Measurements from ENCODE around the gene OR4D1. TPM values are rescaled to one million over a fixed set of nuclear protein-coding genes. Genes with fewer than 3 reads are reported as not detected.

OR4D1 gene
- total and polyA plus RNA-seq, 9 of the 15 experiments (the other 6 are each of a cell fraction or from before 2014, with no cell fraction given) = not detected

DNA sequence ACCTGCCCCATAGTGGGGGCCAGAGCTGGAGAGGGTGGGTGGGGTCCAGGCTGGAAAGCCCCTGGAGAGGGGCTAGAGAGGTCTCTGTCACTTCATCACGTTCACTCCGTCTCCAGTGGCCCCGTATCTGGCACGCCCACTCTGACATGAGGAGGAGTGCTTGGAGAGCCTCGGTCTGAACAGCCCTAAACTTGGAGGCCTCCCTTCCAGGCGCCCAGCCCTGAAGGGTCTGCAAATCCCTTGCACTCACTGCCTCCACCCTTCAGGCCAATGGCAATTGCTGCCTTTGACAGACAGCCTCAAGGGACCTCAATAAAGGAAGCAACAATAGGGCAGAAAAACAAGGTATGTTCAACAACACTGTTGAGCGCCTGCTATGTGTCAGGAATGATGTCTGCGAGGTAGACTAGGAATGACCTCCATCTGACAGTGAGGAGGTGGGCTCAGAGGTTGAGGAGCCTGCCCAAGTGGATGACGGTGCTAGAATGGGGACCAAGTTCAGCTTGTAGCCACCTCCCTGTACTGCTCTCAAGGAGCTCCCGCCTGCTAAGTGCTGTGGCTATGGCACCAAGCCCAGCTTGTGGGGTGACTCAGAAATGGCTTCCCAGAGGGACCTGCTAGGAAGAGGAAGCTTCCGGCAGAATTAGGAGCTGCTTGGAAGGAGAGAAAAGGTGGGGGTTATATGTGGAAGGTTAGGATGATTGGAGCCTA is 41.4 kb downstream of the OR4D1 start (continued):
- TF ChIP-seq ILK (tag; IDR thresholded peaks at IDR 0.05; ENCODE audit: borderline replicate concordance, low read depth) = no peak

DNA sequence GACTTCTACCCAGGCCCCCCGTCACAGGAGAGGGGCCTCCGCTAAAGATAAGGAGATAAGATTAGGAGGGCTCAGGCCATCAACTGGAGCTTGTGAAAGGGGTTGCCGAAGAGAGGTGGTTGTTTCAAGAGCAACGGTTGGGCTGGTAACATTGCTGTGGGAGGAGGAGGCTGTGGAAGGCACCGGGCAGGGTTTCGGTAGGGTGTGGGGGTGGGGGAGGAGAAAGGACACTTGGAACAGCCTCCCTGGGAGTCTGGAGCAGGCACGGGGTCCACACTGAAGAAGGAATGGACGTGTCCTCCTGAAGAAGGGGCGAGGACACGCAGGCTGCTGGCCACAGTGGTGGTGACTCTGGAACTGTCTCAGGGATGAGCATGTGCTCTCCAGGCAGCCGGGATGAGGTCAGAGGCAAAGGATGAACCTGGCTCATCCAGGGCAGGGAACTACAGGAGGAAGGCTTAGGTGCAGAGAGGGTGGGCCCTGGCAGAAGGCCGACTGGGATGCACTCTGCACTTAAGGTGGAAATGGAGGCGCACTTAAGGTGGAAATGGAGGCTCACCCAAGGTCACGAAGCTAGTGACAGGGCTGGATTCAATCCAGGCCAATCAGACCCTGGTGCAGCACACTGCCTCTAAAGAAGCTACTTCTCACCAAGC is 43.2 kb downstream of the OR4D1 start:
- peaks cover 27 to 45% of the 10 kb centered on the region in 2 experiments for H3K4me1 ChIP-seq (replicated peaks in 1 of 2; ENCODE audit: control insufficient read depth in 2 of 2, insufficient read depth in 2 of 2, low read length in 2 of 2)
- TF ChIP-seq NR2C2 (CRISPR knock-in tag; IDR thresholded peaks at IDR 0.05) (no peak), NR2C2 (tag; IDR thresholded peaks at IDR 0.05) (peak; percentile 31; the same call in 1 of the 2 replicates), CHD4 (IDR thresholded peaks at IDR 0.05; ENCODE audit: insufficient read depth, insufficient replicate concordance, low read depth, low read length, poor library complexity, severe bottlenecking) (no peak), RBBP5 (IDR thresholded peaks at IDR 0.05; ENCODE audit: borderline replicate concordance, insufficient read depth, low read length, poor library complexity, severe bottlenecking) (no peak), GTF2E2 (tag; IDR thresholded peaks at IDR 0.05) (no peak), MBD2 (IDR thresholded peaks at IDR 0.05; ENCODE audit: borderline replicate concordance, low read depth) (no peak), PRMT5 (CRISPR knock-in tag; IDR thresholded peaks at IDR 0.05) (no peak), L3MBTL2 (IDR thresholded peaks at IDR 0.05) (peak; percentile 36; the same call in 1 of the 2 replicates), CBX3 (IDR thresholded peaks at IDR 0.05; ENCODE audit: borderline replicate concordance in 1 of 2, low read length in 2 of 2) (no peak)
- TF ChIP-seq, protein P1, sequence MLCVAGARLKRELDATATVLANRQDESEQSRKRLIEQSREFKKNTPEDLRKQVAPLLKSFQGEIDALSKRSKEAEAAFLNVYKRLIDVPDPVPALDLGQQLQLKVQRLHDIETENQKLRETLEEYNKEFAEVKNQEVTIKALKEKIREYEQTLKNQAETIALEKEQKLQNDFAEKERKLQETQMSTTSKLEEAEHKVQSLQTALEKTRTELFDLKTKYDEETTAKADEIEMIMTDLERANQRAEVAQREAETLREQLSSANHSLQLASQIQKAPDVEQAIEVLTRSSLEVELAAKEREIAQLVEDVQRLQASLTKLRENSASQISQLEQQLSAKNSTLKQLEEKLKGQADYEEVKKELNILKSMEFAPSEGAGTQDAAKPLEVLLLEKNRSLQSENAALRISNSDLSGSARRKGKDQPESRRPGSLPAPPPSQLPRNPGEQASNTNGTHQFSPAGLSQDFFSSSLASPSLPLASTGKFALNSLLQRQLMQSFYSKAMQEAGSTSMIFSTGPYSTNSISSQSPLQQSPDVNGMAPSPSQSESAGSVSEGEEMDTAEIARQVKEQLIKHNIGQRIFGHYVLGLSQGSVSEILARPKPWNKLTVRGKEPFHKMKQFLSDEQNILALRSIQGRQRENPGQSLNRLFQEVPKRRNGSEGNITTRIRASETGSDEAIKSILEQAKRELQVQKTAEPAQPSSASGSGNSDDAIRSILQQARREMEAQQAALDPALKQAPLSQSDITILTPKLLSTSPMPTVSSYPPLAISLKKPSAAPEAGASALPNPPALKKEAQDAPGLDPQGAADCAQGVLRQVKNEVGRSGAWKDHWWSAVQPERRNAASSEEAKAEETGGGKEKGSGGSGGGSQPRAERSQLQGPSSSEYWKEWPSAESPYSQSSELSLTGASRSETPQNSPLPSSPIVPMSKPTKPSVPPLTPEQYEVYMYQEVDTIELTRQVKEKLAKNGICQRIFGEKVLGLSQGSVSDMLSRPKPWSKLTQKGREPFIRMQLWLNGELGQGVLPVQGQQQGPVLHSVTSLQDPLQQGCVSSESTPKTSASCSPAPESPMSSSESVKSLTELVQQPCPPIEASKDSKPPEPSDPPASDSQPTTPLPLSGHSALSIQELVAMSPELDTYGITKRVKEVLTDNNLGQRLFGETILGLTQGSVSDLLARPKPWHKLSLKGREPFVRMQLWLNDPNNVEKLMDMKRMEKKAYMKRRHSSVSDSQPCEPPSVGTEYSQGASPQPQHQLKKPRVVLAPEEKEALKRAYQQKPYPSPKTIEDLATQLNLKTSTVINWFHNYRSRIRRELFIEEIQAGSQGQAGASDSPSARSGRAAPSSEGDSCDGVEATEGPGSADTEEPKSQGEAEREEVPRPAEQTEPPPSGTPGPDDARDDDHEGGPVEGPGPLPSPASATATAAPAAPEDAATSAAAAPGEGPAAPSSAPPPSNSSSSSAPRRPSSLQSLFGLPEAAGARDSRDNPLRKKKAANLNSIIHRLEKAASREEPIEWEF (CRISPR knock-in tag; IDR thresholded peaks at IDR 0.05) = no peak

More for the DNA sequence above, 43.2 kb downstream of the OR4D1 start:
- POLR2A ChIA-PET = interaction anchor here (0.7 to 1.9 kb wide), 2 partner anchors 11 to 1204 kb away, joined by 3 to 9 read pairs; no protein-coding TSS in a partner anchor
- H3K36me3 ChIP-seq (ENCODE audit: control insufficient read depth, insufficient read depth, low read length) = no peaks in the 10 kb centered on the region
- in situ Hi-C loops (cut with MboI) = no loop called here
- no peak overlapping the region for H3K4me2 ChIP-seq (ENCODE audit: insufficient read depth, low read length)
- peak overlapping the region; percentile 38 for H2AFZ ChIP-seq (ENCODE audit: low read depth, low read length)
- H4K20me1 ChIP-seq (replicated peaks; ENCODE audit: control insufficient read depth, insufficient read depth, low read length) = no peaks in the 10 kb centered on the region; the same call in 1 of the 2 replicates
- H3K27me3 ChIP-seq (ENCODE audit: control insufficient read depth in 2 of 2, insufficient read depth in 2 of 2, low read length in 2 of 2) = peaks cover 0 to 4% of the 10 kb centered on the region in 2 experiments; a peak in 2 of 5 replicates
- 11% methylated on average over 10 of the region's 14 CpGs for WGBS (ENCODE audit: insufficient coverage, low coverage, missing lambda C conversion rate)
- CTCF ChIA-PET (ENCODE audit: low intra/inter-chr PET ratio) = no interaction called here
- H3K27ac ChIP-seq (ENCODE audit: extremely low read depth, low read depth, low read length) = no peak overlapping the region
- peak overlapping the region in 1 of 2 experiments; percentile 85; a peak in 2 of 4 replicates for H3K9ac ChIP-seq (ENCODE audit: insufficient read depth in 1 of 2, low read depth in 2 of 2, low read length in 2 of 2)
- H3K9me3 ChIP-seq (replicated peaks; ENCODE audit: control insufficient read depth, insufficient read depth, low read depth, low read length) = no peaks in the 10 kb centered on the region
- no peak; the same call in 2 of the 3 replicates for ATAC-seq
- intact Hi-C loops (cut with micrococcal nuclease) = no loop called here
- H3K9me1 ChIP-seq (ENCODE audit: control insufficient read depth, insufficient read depth, low read length) = no peaks in the 10 kb centered on the region
- H3K4me3 ChIP-seq = no peak overlapping the region
- DNase-seq (ENCODE audit: extremely low read depth in 1 of 4, low spot score in 3 of 4) = no peak
- no peak for FAIRE-seq
- H3K79me2 ChIP-seq (ENCODE audit: control insufficient read depth, insufficient read depth, low read length) = no peaks in the 10 kb centered on the region
- no TSS peak for BruUV-seq (replicated peaks)
